CD4-positive, alpha-beta T cell (primary cell): ENCODE measurements around the gene CASR. TPM values are rescaled to one million over a fixed set of nuclear protein-coding genes. Genes with fewer than 3 reads are reported as not detected.
A peak's percentile ranks its signal among the peaks of the same experiment; 100 is the strongest.

Experiments
- ATAC-seq: fragments of 200-7000 bp; cut with Tn5 transposase; one replicate; pipeline ENCODE4 v1.10.0; 2022; ENCODE audit warnings: mild to moderate bottlenecking; ENCODE audit not compliant: poor library complexity
- CTCF ChIA-PET: fragments of 350-600 bp; sonication (Branson Sonifier 250); formaldehyde crosslinking; loops from one replicate; lab custom pipeline; 2021; ENCODE audit warnings: antibody characterized with exemption, inconsistent platforms; lab: Charles Lee
- POLR2A ChIA-PET: fragments of 350-600 bp; sonication (Branson Sonifier 250); formaldehyde crosslinking; loops from one replicate; lab custom pipeline; 2021; ENCODE audit warnings: antibody characterized with exemption, inconsistent platforms; lab: Charles Lee
- DNase-seq, 14 experiments: peaks; one replicate each; pipeline ENCODE4 v3.0.0-alpha.2; 2013 to 2020; ENCODE audit warnings: mixed read lengths in 2 of 14
- H3K27ac ChIP-seq, 2 donors: one replicate each; pipeline versions ENCODE4 v1.5.1 to v1.7.0; 2013; ENCODE audit warnings: low read length in 2 of 2, low read depth in 1 of 2, mild to moderate bottlenecking in 1 of 2
- H3K27me3 ChIP-seq, 2 experiments: 1 replicate in 1 of 2; 2 replicates in 1 of 2; pipeline versions ENCODE4 v1.6.1 to v1.7.0; 2013; ENCODE audit warnings: low read length in 2 of 2, control low read depth in 1 of 2, mild to moderate bottlenecking in 1 of 2, moderate library complexity in 1 of 2; ENCODE audit not compliant: insufficient read depth in 2 of 2, control insufficient read depth in 1 of 2
- H3K36me3 ChIP-seq: one replicate; pipeline ENCODE4 v1.6.1; 2013; ENCODE audit warnings: low read length, control low read depth; ENCODE audit not compliant: insufficient read depth
- H3K4me1 ChIP-seq: one replicate; pipeline ENCODE4 v1.6.1; 2013; ENCODE audit warnings: low read length, control low read depth; ENCODE audit not compliant: insufficient read depth
- H3K4me3 ChIP-seq: one replicate; pipeline ENCODE4 v1.5.1; 2013; ENCODE audit warnings: mild to moderate bottlenecking, low read length, moderate library complexity
- H3K9me3 ChIP-seq, 2 experiments: 1 replicate in 1 of 2; 2 replicates in 1 of 2; pipeline versions ENCODE4 v1.6.1 to v1.7.0; 2013; ENCODE audit warnings: low read length in 2 of 2, mild to moderate bottlenecking in 2 of 2, control low read depth in 1 of 2, moderate library complexity in 1 of 2; ENCODE audit not compliant: control insufficient read depth in 1 of 2, insufficient read depth in 1 of 2
- H3K27ac Mint-ChIP-seq: one replicate; pipeline ENCODE4 v1.8.0; 2020; ENCODE audit warnings: mixed read lengths
- H3K27me3 Mint-ChIP-seq: one replicate; pipeline ENCODE4 v1.8.0; 2021; ENCODE audit warnings: mixed read lengths
- H3K36me3 Mint-ChIP-seq: one replicate; pipeline ENCODE4 v1.8.0; 2021; ENCODE audit warnings: low read depth, mixed read lengths
- H3K4me1 Mint-ChIP-seq: one replicate; pipeline ENCODE4 v1.8.0; 2021; ENCODE audit warnings: low read depth, mixed read lengths
- H3K4me3 Mint-ChIP-seq: one replicate; pipeline ENCODE4 v1.8.0; 2020; ENCODE audit warnings: mild to moderate bottlenecking, mixed read lengths
- H3K9me3 Mint-ChIP-seq: one replicate; pipeline ENCODE4 v1.8.0; 2020; ENCODE audit warnings: mixed read lengths
- CTCF ChIP-seq: fragments of 200-600 bp; IDR thresholded peaks from one replicate; pipeline ENCODE4 v1.8.0; 2022; ENCODE audit warnings: antibody characterized with exemption, mild to moderate bottlenecking
- intact Hi-C, 2 experiments: fragments of 100-400 bp; cut with DNase I in 1 of 2; cut with micrococcal nuclease in 1 of 2; formaldehyde crosslinking; loops; one replicate each; pipeline versions ENCODE4 v1.15.1 to v1.9.0; 2023 to 2025; cut with DNase I, micrococcal nuclease
- polyA plus RNA-seq, 2 donors: library from polyadenylated mRNA; unstranded; fragments of 120-200 nt; gene quantifications; one replicate each; pipeline ENCODE4 v1.2.1, GENCODE V29; 2013
- total RNA-seq, 174 experiments: library from RNA in 2 of 174; stranded (reverse) in 2 of 174; gene quantifications; one replicate each; pipeline ENCODE4 v1.2.3 and lab custom pipeline; 2021 to 2026

Gene CASR
- total RNA-seq, result under 1 TPM; 0.03 TPM
- polyA plus RNA-seq (2013, experiment 1 of 2), result 0.35 TPM
- polyA plus RNA-seq (2013, experiment 2 of 2), result 0.05 TPM
- total RNA-seq (lab: John Stamatoyannopoulos, UW), result 0 to 1.0 (median 0.06) reads per million in 172 experiments

GRCh38 chr3:122183521-122183892, at the start of gene CASR:
Gene CASR, plus strand, starts transcription at chr3:122183668. Its CDS starts 70,522 bp downstream, at chr3:122254190.
- Mint-ChIP-seq H3K4me3 (no peak within 1 kb of the TSS), H3K27ac (no peak within 1 kb of the TSS), H3K27me3 (peaks cover 74% of the 10 kb centered on the region), H3K9me3 (no peaks in the 10 kb centered on the region), H3K4me1 (no peaks in the 10 kb centered on the region), H3K36me3 (no peaks in the 10 kb centered on the region)
- peaks cover 6% of the 10 kb centered on the region for H3K4me1 ChIP-seq
- POLR2A ChIA-PET, result no interaction called here
- peaks cover 14 to 29% of the 10 kb centered on the region in 2 experiments for H3K27me3 ChIP-seq
- H3K36me3 ChIP-seq, result no peaks in the 10 kb centered on the region
- DNase-seq (peak in 2 of 14 experiments; percentile 7 to 9), ATAC-seq (no peak)
- CTCF ChIA-PET, result no interaction called here
- H3K9me3 ChIP-seq, result peaks cover 0 to 13% of the 10 kb centered on the region in 2 experiments
- H3K4me3 ChIP-seq, result peak within 1 kb of the TSS; percentile 40
- intact Hi-C loops, result no loop called here
- no peak for TF ChIP-seq CTCF
- no peak within 1 kb of the TSS for H3K27ac ChIP-seq

GRCh38 chr3:122146466-122146865, 37.0 kb upstream of the CASR start:
- CTCF ChIA-PET, result no interaction called here

GRCh38 chr3:122148941-122149627, 34.4 kb upstream of the CASR start:
- intact Hi-C loops, result no loop called here

More at GRCh38 chr3:122146466-122146865, 37.0 kb upstream of the CASR start:
- DNase-seq (no peak), ATAC-seq (no peak)
- no peaks in the 10 kb centered on the region for H3K36me3 ChIP-seq
- H3K9me3 ChIP-seq, result peaks cover 0 to 10% of the 10 kb centered on the region in 2 experiments
- Mint-ChIP-seq H3K27me3 (no peaks in the 10 kb centered on the region), H3K4me3 (no peak overlapping the region), H3K27ac (no peak overlapping the region), H3K4me1 (no peaks in the 10 kb centered on the region), H3K9me3 (peaks cover under 1% of the 10 kb centered on the region), H3K36me3 (no peaks in the 10 kb centered on the region)
- no peaks in the 10 kb centered on the region for H3K27me3 ChIP-seq
- no peak overlapping the region for H3K27ac ChIP-seq
- no peak for TF ChIP-seq CTCF
- no peak overlapping the region for H3K4me3 ChIP-seq
- POLR2A ChIA-PET, result no interaction called here
- no peaks in the 10 kb centered on the region for H3K4me1 ChIP-seq
- intact Hi-C loops, result no loop called here

More at GRCh38 chr3:122148941-122149627, 34.4 kb upstream of the CASR start:
- no peaks in the 10 kb centered on the region for H3K27me3 ChIP-seq
- DNase-seq (no peak), ATAC-seq (no peak)
- Mint-ChIP-seq H3K4me1 (no peaks in the 10 kb centered on the region), H3K4me3 (no peak overlapping the region), H3K27me3 (no peaks in the 10 kb centered on the region), H3K9me3 (peaks cover 3% of the 10 kb centered on the region), H3K36me3 (no peaks in the 10 kb centered on the region), H3K27ac (no peak overlapping the region)
- ChIA-PET CTCF (no interaction called here), POLR2A (no interaction called here)
- peaks cover 2 to 9% of the 10 kb centered on the region in 2 experiments for H3K9me3 ChIP-seq
- H3K36me3 ChIP-seq, result no peaks in the 10 kb centered on the region
- H3K27ac ChIP-seq, result no peak overlapping the region
- H3K4me3 ChIP-seq, result no peak overlapping the region
- no peaks in the 10 kb centered on the region for H3K4me1 ChIP-seq
- TF ChIP-seq CTCF, result no peak
